ENCODE data around the gene DNAJA4.

GRCh38 chr15:78263907-78264303 lies 457 bp upstream of the DNAJA4 start:
- TF ChIP-seq SIX5 (IDR thresholded peaks at IDR 0.05; ENCODE audit: borderline replicate concordance in 1 of 2, insufficient read depth in 1 of 2, low read depth in 1 of 2, low read length in 2 of 2) (no peak), POLR2G (IDR thresholded peaks at IDR 0.05; ENCODE audit: low read depth, low read length) (no peak)

All from K562 (cell line).